Motor neuron (in vitro differentiated cells): ENCODE measurements around the gene PDE6G. TPM values are rescaled to one million over a fixed set of nuclear protein-coding genes. Genes with fewer than 3 reads are reported as not detected.
A peak's percentile ranks its signal among the peaks of the same experiment; 100 is the strongest.

Experiments
- ATAC-seq, 8 experiments: fragments of 200-7000 bp; cut with Tn5 transposase; replicated peaks in 6 of 8; 2 replicates each; pipeline ENCODE4 v1.8.0; 2021; ENCODE audit warnings: mild to moderate bottlenecking in 8 of 8, moderate library complexity in 8 of 8
- H3K27ac ChIP-seq, 2 donors: fragments of 250-450 bp; sonication (Bioruptor Pico); 2 replicates each; pipeline ENCODE4 v1.9.0; 2021; ENCODE audit warnings: antibody characterized with exemption in 2 of 2, mild to moderate bottlenecking in 2 of 2, moderate library complexity in 1 of 2
- H3K4me1 ChIP-seq, 2 donors: fragments of 250-450 bp; sonication (Bioruptor Pico); replicated peaks in 1 of 2; 2 replicates each; pipeline ENCODE4 v1.6.1; 2021; ENCODE audit warnings: antibody characterized with exemption in 2 of 2, mild to moderate bottlenecking in 2 of 2, moderate library complexity in 1 of 2
- H3K4me3 ChIP-seq, 5 donors: fragments of 250-450 bp; sonication (Bioruptor Pico); 2 replicates each; pipeline ENCODE4 v1.9.0; 2021; ENCODE audit warnings: antibody characterized with exemption in 5 of 5, mild to moderate bottlenecking in 5 of 5, moderate library complexity in 4 of 5
- WGBS, 10 experiments: fragments of 450-650 bp; shearing (Covaris generic); methylation state at CpG; one replicate each; pipeline ENCODE4 v1.0.0; 2022; 5-methylcytosine and 5-hydroxymethylcytosine counted together
- in situ Hi-C, 9 experiments: fragments of 400-800 bp; cut with MboI; loops; one replicate each; pipeline ENCODE4 v1.15.0; 2021; ENCODE audit warnings: low sequenced_read_pairs in 9 of 9, low pct_unique_long_range_greater_than_20kb in 2 of 9; ENCODE audit not compliant: unreplicated experiment in 9 of 9
- total RNA-seq, 8 experiments: library from RNA; unstranded; fragments of 300-600 nt; gene quantifications; 2 replicates each; pipeline versions ENCODE4 v1.2.3 to v1.2.4, GENCODE V29; 2022

Gene PDE6G
- total RNA-seq, 8 experiments from 2014 or later = 0.20 to 0.79 (median 0.55) TPM; not detected in 2

DNA sequence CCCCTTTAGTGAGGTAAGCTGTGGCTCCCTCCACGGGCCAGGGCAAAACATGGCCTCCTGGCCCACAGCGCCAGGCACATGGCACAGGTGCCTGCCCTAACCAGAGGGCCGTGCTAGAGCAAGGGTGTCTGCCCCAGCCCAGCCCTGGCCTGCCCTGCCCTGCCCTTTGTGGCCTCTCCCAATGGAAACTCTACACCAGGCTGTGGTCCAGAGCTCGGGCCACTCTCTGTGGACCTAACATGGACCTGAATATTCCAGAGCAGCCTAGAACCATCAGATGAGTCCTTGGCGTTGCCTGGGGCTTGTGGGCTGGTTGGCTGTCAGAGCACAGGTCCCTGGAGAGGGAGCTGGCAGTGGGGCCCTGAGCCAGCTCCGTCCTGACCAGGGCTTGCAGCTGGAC lies 38.9 kb upstream of the PDE6G start:
- peak in 7 of 8 experiments; percentile 2 to 86 (median 12) for ATAC-seq
- WGBS, 10 experiments = 67 to 100% (median 90%) methylated on average over 2 to 5 of the region's 6 CpGs; no CpG with 5 or more reads in 7 of the 10 experiments
- in situ Hi-C loops = no loop called here
- Histone ChIP-seq H3K4me3 (no peak overlapping the region), H3K4me1 (no peaks in the 10 kb centered on the region), H3K27ac (no peak overlapping the region)

DNA sequence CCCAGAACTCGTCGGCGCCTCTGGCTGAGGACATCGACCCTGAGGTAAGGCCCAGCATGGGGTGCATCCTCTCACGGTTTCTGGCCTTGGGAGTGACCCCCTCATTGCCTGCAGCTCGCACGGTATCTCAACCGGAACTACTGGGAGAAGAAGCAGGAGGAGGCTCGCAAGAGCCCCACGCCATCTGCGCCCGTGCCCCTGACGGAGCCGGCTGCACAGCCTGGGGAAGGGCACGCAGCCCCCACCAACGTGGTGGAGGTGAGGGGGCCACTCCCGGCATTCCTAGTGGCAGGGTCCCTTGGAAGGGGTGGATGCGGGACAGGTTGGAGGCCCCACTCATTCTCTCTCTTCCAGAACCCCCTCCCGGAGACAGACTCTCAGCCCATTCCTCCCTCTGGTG lies 38.5 kb upstream of the PDE6G start:
- Histone ChIP-seq H3K4me1 (no peaks in the 10 kb centered on the region), H3K4me3 (no peak overlapping the region), H3K27ac (no peak overlapping the region)
- in situ Hi-C loops = no loop called here
- peak in 3 of 8 experiments; percentile 3 to 8 (median 6) for ATAC-seq
- WGBS, 10 experiments = 79 to 95% (median 86%) methylated on average over 1 to 12 of the region's 19 CpGs; no CpG with 5 or more reads in 6 of the 10 experiments

DNA sequence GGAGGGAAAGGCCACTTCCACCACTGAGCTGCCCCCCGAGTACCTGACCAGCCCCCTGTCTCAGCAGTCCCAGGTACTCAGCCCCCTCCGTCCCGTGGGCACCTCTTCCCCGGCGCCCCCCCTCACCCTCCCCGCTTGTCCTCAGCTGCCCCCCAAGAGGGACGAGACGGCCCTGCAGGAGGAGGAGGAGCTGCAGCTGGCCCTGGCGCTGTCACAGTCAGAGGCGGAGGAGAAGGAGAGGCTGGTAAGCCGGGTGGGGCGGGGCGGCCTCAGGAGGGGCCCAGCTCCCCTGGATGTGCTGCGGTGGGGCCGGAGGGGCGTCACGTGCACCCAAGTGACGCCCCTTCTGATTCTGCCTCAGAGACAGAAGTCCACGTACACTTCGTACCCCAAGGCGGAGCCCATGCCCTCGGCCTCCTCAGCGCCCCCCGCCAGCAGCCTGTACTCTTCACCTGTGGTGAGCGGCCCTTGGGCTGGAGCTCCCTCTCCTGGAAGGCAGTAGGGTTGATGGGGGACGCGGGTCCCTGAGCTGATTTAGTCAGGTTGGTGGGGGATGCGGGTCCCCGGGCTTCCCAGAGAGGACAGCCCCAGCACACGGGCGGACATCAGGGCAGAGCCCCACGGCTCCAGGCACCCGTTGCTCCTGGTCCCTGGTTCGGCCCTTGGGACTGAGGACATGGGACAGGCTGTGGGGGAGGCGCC lies 37.3 kb upstream of the PDE6G start:
- H3K27ac ChIP-seq = no peak overlapping the region
- no peaks in the 10 kb centered on the region for H3K4me1 ChIP-seq
- H3K4me3 ChIP-seq = no peak overlapping the region
- 88% methylated on average over 5 of the region's 35 CpGs; no CpG with 5 or more reads in 9 of the 10 experiments for WGBS, 10 experiments
- ATAC-seq = peak in 2 of 8 experiments; percentile 2 to 8
- in situ Hi-C loops = no loop called here

DNA sequence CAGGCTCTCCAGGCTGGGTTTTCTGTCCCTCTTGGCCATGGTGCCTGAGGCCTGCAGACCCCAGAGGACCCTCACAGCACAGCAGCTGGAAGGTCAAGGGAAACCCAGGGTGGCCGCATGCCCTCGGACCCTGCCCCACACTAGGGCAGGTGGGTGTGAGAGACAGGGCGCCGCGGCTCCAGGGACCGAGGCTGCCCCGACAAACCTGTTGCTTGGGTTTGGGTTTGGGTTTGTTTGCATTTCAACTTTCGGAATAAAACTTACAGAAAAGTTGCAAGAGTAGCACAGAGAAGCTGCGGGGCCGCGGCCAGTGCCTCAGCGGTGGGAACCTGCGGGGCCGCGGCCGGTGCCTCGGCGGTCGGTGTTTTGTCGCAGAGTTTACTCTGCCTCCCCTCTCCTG lies 35.3 kb upstream of the PDE6G start:
- Histone ChIP-seq H3K4me3 (no peak overlapping the region), H3K27ac (no peak overlapping the region), H3K4me1 (no peaks in the 10 kb centered on the region)
- in situ Hi-C loops = no loop called here
- ATAC-seq = no peak
- WGBS, 10 experiments = 90 to 100% (median 94%) methylated on average over 2 to 8 of the region's 20 CpGs; no CpG with 5 or more reads in 6 of the 10 experiments

DNA sequence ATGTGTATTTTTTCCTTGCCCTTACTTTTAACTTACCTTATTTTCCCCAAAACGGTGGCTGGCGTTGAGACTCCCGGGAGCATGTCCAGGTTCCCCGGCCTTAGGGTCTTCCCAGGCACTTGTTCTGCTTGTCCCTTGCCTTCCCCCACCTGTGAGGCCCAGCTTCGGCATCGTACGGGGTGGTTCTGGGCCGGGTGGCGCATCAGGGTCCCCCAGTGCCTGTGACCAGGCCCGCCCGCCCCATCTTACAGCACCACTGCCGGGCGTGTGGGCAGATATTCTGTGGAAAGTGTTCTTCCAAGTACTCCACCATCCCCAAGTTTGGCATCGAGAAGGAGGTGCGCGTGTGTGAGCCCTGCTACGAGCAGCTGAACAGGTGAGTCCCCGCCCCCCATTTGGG lies 34.9 kb upstream of the PDE6G start:
- Histone ChIP-seq H3K27ac (no peak overlapping the region), H3K4me3 (no peak overlapping the region), H3K4me1 (no peaks in the 10 kb centered on the region)
- no peak for ATAC-seq
- in situ Hi-C loops = no loop called here
- 89 to 100% (median 94%) methylated on average over 1 to 13 of the region's 18 CpGs; no CpG with 5 or more reads in 5 of the 10 experiments for WGBS, 10 experiments

DNA sequence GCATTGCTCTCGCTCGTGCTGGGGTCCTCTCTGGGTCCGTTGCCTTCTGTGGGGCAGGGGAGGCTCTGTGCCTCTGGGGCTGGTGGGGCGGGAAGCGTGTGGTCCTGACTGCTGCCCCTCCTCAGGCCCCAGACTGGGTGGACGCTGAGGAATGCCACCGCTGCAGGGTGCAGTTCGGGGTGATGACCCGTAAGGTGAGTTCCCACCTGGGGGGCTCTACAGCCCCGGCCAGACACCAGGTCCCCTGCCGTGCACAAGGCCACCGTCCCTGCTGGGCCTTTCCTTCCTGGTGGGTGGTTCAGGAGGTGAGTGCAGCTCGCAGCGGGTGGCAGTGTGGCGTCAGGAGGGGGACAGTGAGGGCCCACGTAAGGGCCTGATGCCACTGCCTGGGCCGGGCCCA lies 34.2 kb upstream of the PDE6G start:
- no peaks in the 10 kb centered on the region for H3K4me1 ChIP-seq
- no peak for ATAC-seq
- WGBS, 10 experiments = 70 to 100% (median 91%) methylated on average over 1 to 6 of the region's 17 CpGs; no CpG with 5 or more reads in 6 of the 10 experiments
- no peak overlapping the region for H3K4me3 ChIP-seq
- no peak overlapping the region for H3K27ac ChIP-seq
- in situ Hi-C loops = no loop called here

DNA sequence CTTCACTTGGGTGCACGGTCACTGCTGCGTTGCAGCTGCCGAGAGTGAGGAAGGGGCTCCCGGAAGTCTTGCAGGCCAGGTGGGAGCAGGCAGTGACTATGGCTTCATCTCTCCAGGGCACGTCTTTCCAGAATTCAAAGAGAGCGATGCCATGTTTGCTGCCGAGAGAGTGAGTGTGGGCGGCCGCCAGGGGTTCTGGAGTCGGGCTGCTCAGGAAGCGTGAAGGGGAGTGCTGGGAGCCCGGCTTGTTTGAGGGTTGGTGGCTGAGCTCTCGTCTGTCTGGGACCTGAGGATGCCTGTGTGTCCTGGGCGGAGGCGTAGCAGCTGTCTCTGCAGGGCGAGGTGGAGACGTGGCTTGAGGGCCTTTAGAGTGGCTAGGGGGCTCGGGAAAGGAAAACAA lies 33.7 kb upstream of the PDE6G start:
- 88 to 100% (median 95%) methylated on average over 3 to 12 of the region's 18 CpGs; no CpG with 5 or more reads in 5 of the 10 experiments for WGBS, 10 experiments
- no peak overlapping the region for H3K4me3 ChIP-seq
- in situ Hi-C loops = no loop called here

DNA sequence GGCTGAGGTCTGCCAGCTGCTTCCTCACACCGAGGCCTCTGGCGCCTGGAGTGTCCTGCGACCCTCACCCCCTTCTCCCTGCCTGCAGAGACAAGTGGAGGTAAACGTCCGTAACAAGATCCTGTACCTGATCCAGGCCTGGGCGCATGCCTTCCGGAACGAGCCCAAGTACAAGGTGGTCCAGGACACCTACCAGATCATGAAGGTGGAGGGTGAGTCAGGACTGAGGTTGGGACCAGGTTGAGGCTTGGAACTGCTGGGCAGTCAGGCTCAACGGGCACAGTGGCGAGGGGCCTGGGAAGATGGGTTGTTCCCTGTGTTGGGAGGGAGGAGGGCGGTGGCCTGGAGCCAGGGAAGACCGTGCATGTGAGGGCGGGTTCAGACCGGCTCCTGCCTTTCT lies 32.3 kb upstream of the PDE6G start:
- peaks cover 2 to 5% of the 10 kb centered on the region in 2 donors for H3K4me1 ChIP-seq
- H3K4me3 ChIP-seq = no peak overlapping the region
- ATAC-seq = no peak
- in situ Hi-C loops = no loop called here
- 80 to 100% (median 94%) methylated on average over 2 to 8 of the region's 14 CpGs; no CpG with 5 or more reads in 6 of the 10 experiments for WGBS, 10 experiments
- H3K27ac ChIP-seq = no peak overlapping the region

More for the DNA sequence above, 33.7 kb upstream of the PDE6G start:
- no peak for ATAC-seq
- H3K4me1 ChIP-seq = peaks cover 0 to under 1% of the 10 kb centered on the region in 2 donors
- H3K27ac ChIP-seq = no peak overlapping the region

DNA sequence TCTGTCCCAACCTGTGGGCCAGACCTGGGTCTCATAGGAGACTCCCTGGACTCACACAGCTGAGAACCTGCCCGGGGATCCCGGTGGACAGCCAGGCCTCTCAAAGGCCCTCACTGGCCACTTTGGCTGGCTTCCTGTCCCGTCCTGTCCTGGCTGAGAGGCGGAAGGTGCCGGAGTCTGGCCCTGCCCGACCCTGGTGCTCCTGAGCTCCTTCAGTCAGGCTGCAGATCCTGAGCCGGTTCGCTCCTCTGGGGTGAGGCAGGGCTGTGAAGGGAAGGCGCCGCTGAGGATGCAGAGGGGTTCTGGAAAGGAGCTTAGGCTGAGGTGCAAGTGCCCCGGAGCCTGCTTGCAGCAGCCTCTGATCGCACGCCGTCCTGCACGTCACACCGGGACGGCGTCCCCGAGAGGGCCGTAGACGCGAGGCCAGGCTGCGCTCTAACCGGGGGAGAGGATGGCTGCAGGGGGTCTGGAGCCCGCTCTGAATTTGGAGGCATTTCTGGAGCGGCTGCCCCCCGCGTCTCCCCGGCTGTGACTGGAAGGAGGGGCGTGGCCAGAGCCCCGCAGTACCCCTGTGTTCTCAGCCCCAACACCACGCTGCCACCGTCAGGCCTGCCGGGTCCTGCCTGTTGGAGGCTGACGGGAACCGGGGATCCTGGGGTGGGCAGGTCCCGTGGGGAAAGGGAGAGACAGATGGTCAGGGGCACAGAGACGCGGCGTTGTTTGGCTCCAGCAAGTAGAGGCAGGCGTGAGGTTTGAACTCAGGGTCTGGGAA lies 31.6 kb upstream of the PDE6G start:
- 80 to 100% (median 100%) methylated on average over 1 to 2 of the region's 41 CpGs; no CpG with 5 or more reads in 5 of the 10 experiments for WGBS, 10 experiments
- Histone ChIP-seq H3K4me3 (no peak overlapping the region), H3K4me1 (peaks cover 2 to 5% of the 10 kb centered on the region in 2 donors), H3K27ac (no peak overlapping the region)
- in situ Hi-C loops = no loop called here
- ATAC-seq = no peak

DNA sequence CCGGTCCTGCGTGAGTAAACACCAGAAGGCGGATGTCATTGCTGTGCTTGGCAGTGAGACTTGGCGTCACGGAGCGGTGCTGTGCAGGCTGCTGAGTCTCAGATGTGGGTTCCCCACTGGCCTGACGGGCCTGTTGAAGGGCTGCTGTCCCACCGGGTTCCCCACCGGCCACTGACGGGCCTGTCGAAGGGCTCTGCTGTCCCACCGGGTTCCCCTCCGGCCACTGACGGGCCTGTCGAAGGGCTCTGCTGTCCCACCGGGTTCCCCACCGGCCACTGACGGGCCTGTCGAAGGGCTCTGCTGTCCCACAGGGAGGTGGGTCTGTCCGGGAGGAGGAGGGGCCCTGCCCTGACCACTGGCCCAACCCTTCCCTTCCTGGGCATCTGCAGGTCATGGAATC lies 30.3 kb upstream of the PDE6G start:
- WGBS, 10 experiments = 100% methylated on average over 2 of the region's 20 CpGs; no CpG with 5 or more reads in 9 of the 10 experiments
- no peak overlapping the region for H3K27ac ChIP-seq
- no peak overlapping the region for H3K4me3 ChIP-seq
- peaks cover 8 to 13% of the 10 kb centered on the region in 2 donors for H3K4me1 ChIP-seq
- no peak for ATAC-seq
- in situ Hi-C loops = no loop called here

DNA sequence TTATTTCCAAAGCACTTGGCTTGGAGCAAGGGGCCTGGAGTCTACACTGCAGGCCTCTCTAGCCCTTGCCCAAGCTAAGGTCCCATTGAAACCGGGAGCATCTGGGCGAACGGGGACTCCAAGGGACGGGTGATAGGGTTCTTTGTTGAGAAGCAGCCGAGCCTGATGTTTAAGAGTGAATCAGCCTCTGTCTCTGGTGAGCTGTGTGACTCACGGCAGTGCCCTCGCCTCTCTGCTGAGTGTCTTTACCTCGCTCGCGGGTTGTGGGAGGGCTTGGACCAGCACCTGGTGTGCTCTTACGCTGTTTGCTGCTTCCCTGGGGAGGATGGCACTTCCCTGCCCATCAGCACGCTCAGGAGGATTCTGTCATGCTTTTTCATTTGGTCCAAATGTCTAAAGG lies 28.8 kb upstream of the PDE6G start:
- 25 to 69% (median 56%) methylated on average over 2 to 11 of the region's 12 CpGs; no CpG with 5 or more reads in 5 of the 10 experiments for WGBS, 10 experiments
- in situ Hi-C loops = no loop called here
- Histone ChIP-seq H3K4me1 (peaks cover 8 to 13% of the 10 kb centered on the region in 2 donors), H3K4me3 (peak overlapping the region; percentile 81 to 97 (median 90)), H3K27ac (no peak overlapping the region)
- peak in 2 of 8 experiments; percentile 0 to 2 for ATAC-seq

DNA sequence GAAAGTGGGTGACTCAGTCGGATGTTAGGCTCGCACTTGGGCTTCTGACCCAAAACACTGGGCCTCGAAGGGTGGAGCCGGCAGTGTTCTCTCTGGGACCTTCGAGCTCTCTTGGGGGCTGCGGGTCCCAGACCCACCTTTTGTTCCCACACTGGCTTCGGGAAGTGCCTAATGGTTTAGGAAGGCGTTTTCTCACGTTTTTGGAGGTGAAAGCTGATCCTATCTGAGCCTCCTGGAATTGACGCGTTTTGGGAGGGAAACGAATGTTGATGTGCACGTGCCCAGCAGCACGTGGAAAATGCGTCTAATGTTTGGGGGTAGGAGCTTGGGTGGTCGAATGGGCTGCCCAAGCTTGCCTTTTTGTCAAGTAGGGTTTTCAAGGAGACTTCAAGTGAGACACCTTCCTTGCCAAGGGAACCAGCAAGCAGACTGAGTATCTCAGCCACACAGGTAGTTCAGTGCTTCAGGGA lies 28.1 kb upstream of the PDE6G start:
- in situ Hi-C loops = no loop called here
- peak in 2 of 8 experiments; percentile 29 to 39 for ATAC-seq
- H3K4me1 ChIP-seq = peaks cover 8 to 13% of the 10 kb centered on the region in 2 donors
- H3K4me3 ChIP-seq = peak overlapping the region; percentile 81 to 97 (median 90)
- WGBS, 10 experiments = 0 to 21% (median 0%) methylated on average over 1 to 9 of the region's 16 CpGs; no CpG with 5 or more reads in 1 of the 10 experiments
- H3K27ac ChIP-seq = peak overlapping the region; percentile 74 to 86
